ENCODE data around the gene FIP1L1.

The FIP1L1 gene

GRCh38 chr4:53499791-53500190 lies 122.3 kb downstream of the FIP1L1 start:
- DNase-seq (ENCODE audit: low spot score) (no peak), FAIRE-seq (no peak)

GRCh38 chr4:53500546-53500945 lies 123.1 kb downstream of the FIP1L1 start:
- DNase-seq (ENCODE audit: low spot score) (no peak), FAIRE-seq (peak; percentile 85)

GRCh38 chr4:53501561-53501960 lies 124.1 kb downstream of the FIP1L1 start:
- DNase-seq (ENCODE audit: low spot score) (no peak), FAIRE-seq (no peak)

GRCh38 chr4:53502094-53502493 lies 124.7 kb downstream of the FIP1L1 start:
- no peak for DNase-seq (ENCODE audit: low spot score)
- no peak for FAIRE-seq

GRCh38 chr4:53505947-53506346 lies 128.5 kb downstream of the FIP1L1 start:
- DNase-seq (ENCODE audit: low spot score) (no peak), FAIRE-seq (no peak)

- DNase-seq (ENCODE audit: low spot score) (no peak), FAIRE-seq (no peak)
Observed at GRCh38 chr4:53507058-53507457, 129.6 kb downstream of the FIP1L1 start.

GRCh38 chr4:53507671-53508286 lies 130.3 kb downstream of the FIP1L1 start:
- FAIRE-seq, result peak; percentile 98
- peak; percentile 95 for DNase-seq (ENCODE audit: low spot score)

- FAIRE-seq, result peak; percentile 93
- DNase-seq (ENCODE audit: low spot score), result peak; percentile 78
Observed at GRCh38 chr4:53508446-53508845, 131.0 kb downstream of the FIP1L1 start.

- no peak for DNase-seq (ENCODE audit: low spot score)
- no peak for FAIRE-seq
Observed at GRCh38 chr4:53510321-53510720, 132.9 kb downstream of the FIP1L1 start.
